ENCODE results near the gene IGF2BP2.

IGF2BP2 gene

DNA sequence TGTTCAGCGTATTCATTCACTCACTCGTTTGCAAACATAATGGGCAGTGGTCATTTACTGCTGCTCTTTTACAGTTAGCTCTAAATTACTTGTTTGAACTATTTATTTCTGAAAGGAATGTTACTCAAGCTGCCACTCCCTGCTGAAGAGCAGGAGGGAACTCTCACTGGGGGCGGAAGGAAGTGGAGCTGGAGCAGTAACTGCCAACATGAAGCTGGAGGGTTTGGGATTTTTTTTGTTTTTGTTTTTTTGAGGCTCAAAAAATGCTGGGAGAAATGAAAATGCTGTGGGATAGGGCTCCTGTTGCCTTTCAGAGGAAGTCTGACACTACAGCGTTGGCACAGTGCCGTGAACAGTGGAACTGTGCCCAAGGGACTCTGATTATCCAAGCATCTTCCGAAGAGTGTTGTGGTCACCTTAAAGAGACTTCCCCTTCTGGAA lies 194.6 kb downstream of the IGF2BP2 start:
- DNase-seq (ENCODE audit: low spot score) = no peak
- Histone ChIP-seq H3K4me3 (no peak overlapping the region), H3K27ac (peak overlapping the region in 1 of 2 donors; percentile 57)
- TF ChIP-seq CTCF (IDR thresholded peaks at IDR 0.05) = no peak

DNA sequence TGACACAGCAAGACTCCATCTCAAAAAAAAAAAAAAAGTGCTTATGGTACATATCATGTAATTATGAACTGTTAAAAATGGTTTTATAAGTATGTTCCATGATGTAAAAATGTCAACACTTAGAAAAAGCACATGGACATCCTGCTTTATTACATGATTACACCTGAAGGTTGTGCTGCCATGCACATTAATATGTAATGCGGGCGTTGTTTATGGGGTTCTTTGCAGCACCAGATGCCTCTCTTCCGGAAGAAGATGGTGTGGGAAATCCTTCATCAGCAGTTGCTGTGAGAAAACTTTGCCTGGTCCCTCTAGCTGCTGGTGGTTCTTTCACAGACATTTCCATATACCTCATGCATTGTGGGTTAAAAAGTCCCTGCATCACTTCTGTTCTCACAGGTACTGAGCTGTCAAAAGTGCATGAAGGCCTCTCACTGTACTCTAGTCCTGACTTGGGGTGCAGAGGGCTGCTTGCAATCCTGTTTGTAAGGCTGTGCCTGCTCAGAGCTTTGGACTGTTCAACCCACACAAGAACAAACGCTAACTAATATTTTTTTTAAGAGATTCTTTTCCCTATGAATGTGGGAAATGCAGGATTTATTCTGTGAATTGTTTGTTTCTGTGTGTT lies 195.2 kb downstream of the IGF2BP2 start:
- H3K4me3 ChIP-seq = no peak overlapping the region
- no peak for TF ChIP-seq CTCF (IDR thresholded peaks at IDR 0.05)
- no peak for DNase-seq (ENCODE audit: low spot score)
- peak overlapping the region in 1 of 2 donors; percentile 57 for H3K27ac ChIP-seq

DNA sequence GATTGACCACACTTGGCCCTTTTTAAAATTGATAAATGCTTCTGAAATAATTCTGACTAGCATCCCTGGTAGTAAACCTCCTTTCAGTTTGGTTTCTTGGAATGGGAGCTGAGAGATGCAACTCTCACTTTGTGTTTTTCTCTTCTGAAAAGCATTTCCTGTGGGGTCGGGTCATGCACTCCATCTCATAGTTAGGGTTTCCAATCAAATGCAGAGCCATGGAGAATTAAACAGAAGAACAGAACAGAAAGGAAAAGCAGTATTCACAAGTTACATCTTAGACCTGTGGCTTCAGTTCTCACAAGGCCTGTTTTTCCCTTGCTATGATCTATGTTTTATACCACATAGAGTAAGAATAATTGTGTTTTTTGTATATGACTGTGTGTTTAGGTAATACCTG lies 199.1 kb downstream of the IGF2BP2 start:
- DNase-seq (ENCODE audit: low spot score) = no peak
- H3K27ac ChIP-seq = no peak overlapping the region
- no peak for TF ChIP-seq CTCF (IDR thresholded peaks at IDR 0.05)

GRCh38 chr3:185623939-185624665 lies 200.7 kb downstream of the IGF2BP2 start:
- no peak for TF ChIP-seq CTCF (IDR thresholded peaks at IDR 0.05)
- no peak overlapping the region for H3K27ac ChIP-seq
- H3K4me3 ChIP-seq = no peak overlapping the region
- DNase-seq (ENCODE audit: low spot score) = no peak

More for the DNA sequence above, 199.1 kb downstream of the IGF2BP2 start:
- H3K4me3 ChIP-seq = no peak overlapping the region

- no peak overlapping the region for H3K4me3 ChIP-seq
- no peak for DNase-seq (ENCODE audit: low spot score)
- TF ChIP-seq CTCF (IDR thresholded peaks at IDR 0.05) = no peak
- no peak overlapping the region for H3K27ac ChIP-seq
These were observed 211.8 kb downstream of the IGF2BP2 start for GRCh38 chr3:185613016-185613415.

GRCh38 chr3:185606196-185606595 lies 218.6 kb downstream of the IGF2BP2 start:
- TF ChIP-seq CTCF (IDR thresholded peaks at IDR 0.05) = no peak
- no peak overlapping the region for H3K27ac ChIP-seq
- DNase-seq (ENCODE audit: low spot score) = no peak
- no peak overlapping the region for H3K4me3 ChIP-seq

DNA sequence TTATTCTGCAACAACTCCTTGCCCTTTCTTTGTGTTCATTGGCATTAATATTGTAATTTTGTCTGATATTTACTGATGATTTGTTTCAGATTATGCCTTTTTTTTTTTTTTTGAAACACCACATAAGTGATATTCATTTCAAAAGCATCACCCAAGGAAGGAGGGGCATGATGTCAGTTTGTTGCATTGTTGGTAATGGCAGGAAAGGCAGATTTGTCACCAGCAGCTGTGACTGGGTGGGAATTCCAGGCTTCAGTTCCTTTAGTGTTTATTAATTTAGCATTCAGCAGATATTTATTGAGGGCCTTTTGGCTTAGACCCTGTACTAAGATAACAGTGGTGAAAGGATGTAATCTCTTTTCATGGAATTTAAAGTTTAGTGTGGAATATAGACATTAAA lies 219.3 kb downstream of the IGF2BP2 start:
- DNase-seq (ENCODE audit: low spot score) = no peak
- Histone ChIP-seq H3K27ac (no peak overlapping the region), H3K4me3 (no peak overlapping the region)
- TF ChIP-seq CTCF (IDR thresholded peaks at IDR 0.05) = no peak

Measured in coronary artery (tissue), 2 donors.